ENCODE results near the gene PPP1R18. TPM values are rescaled to one million over a fixed set of nuclear protein-coding genes. Genes with fewer than 3 reads are reported as not detected.
A peak's percentile ranks its signal among the peaks of the same experiment; 100 is the strongest.

Gene PPP1R18
- polyA plus RNA-seq, 1 experiment = 121 TPM

GRCh38 chr6:30688569-30688968, 2.1 kb upstream of the PPP1R18 start:
- peaks cover 3% of the 10 kb centered on the region for H3K36me3 ChIP-seq (ENCODE audit: control insufficient read depth, insufficient read depth, low read length)
- no peak overlapping the region for H3K4me3 ChIP-seq (ENCODE audit: low read depth, low read length)
- ChIA-PET POLR2A (no interaction called here), CTCF (interaction anchor here (0.8 to 3.6 kb wide), 5 partner anchors 10 to 132 kb away, joined by 3 to 22 read pairs (median 6); partner anchors contain the start of gene DHX16)
- DNase-seq (ENCODE audit: low read depth) = no peak
- TF ChIP-seq, protein P1, sequence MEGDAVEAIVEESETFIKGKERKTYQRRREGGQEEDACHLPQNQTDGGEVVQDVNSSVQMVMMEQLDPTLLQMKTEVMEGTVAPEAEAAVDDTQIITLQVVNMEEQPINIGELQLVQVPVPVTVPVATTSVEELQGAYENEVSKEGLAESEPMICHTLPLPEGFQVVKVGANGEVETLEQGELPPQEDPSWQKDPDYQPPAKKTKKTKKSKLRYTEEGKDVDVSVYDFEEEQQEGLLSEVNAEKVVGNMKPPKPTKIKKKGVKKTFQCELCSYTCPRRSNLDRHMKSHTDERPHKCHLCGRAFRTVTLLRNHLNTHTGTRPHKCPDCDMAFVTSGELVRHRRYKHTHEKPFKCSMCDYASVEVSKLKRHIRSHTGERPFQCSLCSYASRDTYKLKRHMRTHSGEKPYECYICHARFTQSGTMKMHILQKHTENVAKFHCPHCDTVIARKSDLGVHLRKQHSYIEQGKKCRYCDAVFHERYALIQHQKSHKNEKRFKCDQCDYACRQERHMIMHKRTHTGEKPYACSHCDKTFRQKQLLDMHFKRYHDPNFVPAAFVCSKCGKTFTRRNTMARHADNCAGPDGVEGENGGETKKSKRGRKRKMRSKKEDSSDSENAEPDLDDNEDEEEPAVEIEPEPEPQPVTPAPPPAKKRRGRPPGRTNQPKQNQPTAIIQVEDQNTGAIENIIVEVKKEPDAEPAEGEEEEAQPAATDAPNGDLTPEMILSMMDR (IDR thresholded peaks at IDR 0.05; ENCODE audit: insufficient read depth, low read depth, low read length) = no peak
- no peaks in the 10 kb centered on the region for H3K27me3 ChIP-seq (ENCODE audit: control insufficient read depth, insufficient read depth, low read length)

DNA sequence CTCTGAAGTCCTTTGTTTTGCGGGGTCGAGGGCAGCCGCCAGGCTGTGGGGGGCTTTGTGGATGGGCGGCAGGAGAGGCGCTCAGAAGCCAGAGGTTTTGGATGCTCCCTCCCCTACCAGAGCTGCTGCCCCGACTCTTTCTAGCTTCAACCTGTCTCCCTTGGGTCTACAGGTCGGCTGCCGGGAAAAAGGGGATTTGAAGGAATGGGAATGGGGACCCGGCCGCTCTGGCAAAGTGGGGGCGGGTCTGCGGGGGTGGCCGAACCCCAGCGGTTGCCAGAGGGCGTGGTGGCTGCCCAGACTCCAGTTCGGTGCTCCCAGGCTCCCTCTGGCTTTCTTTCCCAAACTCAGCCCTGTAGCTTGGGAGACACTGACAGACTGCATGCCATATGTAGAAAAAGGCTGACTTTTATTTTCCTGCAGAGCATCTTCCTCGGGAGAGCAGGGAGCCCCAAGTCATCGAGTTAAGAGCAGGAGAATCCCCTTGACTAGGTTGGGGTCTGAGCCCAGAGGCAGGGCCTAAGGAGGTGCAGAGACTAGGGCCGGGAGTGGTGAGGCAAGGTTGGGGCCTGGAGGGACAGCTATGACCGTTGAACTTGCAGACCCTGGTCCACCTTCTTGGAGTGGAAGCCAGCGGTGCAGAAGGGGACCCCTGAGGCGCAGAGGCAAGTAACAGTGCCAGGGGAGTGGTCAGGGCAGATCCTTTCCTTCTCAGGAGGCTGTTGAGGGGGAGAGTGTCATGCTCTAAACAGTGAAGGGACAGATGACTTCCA, 1.4 kb upstream of the PPP1R18 start:
- DNase-seq (ENCODE audit: low read depth) = no peak
- POLR2A ChIA-PET = interaction anchor here (0.6 kb wide), 1 partner anchor 36 kb away, joined by 5 read pairs; no protein-coding TSS in a partner anchor

DNA sequence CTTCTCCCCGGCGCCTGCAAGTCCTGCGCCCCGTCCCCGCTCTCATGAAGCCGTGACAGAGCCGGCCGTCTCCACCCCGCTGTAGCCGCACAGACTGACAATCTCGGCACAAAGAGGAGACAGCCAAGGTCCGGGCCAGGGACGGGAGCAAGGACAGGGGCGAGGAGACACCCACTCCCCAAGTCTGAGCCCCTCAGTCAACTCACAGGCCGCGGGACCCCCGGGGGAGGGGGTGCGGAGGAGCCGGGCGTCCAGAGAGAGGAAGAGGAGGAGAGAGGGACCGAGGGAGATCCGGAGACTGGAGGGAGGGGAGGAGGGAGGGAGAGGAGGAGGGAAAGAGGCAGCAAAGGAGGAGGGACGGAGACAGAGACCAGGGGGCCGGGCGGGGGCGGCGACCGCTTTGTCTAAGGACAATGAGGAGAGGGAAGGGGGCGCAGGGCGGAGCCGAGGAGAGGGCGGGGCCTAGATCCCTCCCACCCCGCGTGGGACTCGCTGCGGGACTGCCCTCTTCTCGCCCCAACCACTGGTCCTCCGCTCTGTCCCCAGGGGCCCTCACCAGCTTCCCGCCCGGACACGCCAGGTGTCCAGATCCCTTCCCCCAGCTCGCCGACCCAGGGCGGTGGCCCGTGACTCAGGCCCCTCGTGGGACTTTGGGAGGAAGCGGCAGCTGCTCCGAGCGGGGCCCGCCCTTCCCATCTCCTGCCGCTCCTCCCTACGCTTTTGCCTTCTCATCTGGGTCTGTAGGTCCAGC, 638 bp upstream of the PPP1R18 start:
- POLR2A ChIA-PET = interaction anchor here (0.6 kb wide), 1 partner anchor 35 kb away, joined by 5 read pairs; no protein-coding TSS in a partner anchor
- TF ChIP-seq, protein P1 (IDR thresholded peaks at IDR 0.05; ENCODE audit: insufficient read depth, low read depth, low read length) = no peak

More for the DNA sequence above, 1.4 kb upstream of the PPP1R18 start:
- Histone ChIP-seq H3K36me3 (ENCODE audit: control insufficient read depth, insufficient read depth, low read length) (peaks cover 3% of the 10 kb centered on the region), H3K4me3 (ENCODE audit: low read depth, low read length) (peak overlapping the region; percentile 87), H3K27me3 (ENCODE audit: control insufficient read depth, insufficient read depth, low read length) (no peaks in the 10 kb centered on the region)
- TF ChIP-seq, protein P1 (IDR thresholded peaks at IDR 0.05; ENCODE audit: insufficient read depth, low read depth, low read length) = peak; percentile 42
- CTCF ChIA-PET = interaction anchor here (0.7 to 3.6 kb wide), 9 partner anchors 9 to 228 kb away, joined by 3 to 22 read pairs (median 3); partner anchors contain the start of gene DHX16

DNA sequence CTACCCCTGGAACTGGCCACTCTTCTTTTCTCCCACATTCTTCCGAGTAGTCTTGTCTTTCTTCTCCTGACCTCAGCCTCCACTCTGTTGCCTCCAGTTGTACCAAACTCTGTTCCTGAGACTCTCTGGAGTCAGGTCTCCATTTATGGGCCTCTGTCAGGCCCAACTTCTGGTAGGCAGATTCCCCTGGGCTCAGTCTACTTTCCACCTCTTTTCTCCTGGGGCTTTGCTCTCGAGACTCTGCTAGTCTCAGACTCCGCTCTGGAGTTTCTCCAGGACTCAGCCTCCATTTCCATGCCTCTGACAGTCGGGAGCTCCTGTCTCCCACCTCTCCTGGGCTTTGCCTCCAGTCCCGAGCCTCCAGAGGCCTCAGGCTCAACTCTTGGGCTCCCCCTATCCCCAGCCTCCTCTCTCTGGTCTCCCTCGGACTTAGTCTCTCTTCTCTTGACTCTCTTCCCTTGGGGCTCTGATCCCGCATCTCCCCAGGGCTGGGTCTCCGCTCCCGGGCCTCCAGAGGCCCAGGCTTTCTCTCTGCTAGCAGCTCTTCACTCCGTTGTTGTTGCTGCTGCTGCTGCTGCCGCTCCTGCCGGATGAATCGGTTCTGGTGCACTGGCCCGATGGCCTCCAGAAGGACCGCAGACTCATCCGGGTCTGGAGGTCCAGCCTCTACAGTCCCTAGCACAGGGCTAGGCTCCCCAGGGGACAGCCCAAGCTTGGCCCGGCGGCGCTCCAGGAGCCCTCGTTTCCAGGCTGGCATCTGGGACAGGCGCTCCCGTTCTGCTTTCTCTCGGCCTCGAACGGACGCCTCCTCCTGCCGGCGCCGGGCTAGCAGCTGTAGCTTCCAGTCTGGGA, 1.1 kb downstream of the PPP1R18 start:
- Histone ChIP-seq H3K27me3 (ENCODE audit: control insufficient read depth, insufficient read depth, low read length) (no peaks in the 10 kb centered on the region), H3K36me3 (ENCODE audit: control insufficient read depth, insufficient read depth, low read length) (peaks cover 3% of the 10 kb centered on the region), H3K4me3 (ENCODE audit: low read depth, low read length) (peak overlapping the region; percentile 87)
- CTCF ChIA-PET = interaction anchor here (1.0 to 17.2 kb wide), 6 partner anchors 10 to 144 kb away, joined by 3 to 387 read pairs (median 4); partner anchors contain the start of genes DHX16, MDC1 and TUBB
- POLR2A ChIA-PET = interaction anchor here (0.5 kb wide), 1 partner anchor 142 kb away, joined by 3 read pairs; no protein-coding TSS in a partner anchor
- TF ChIP-seq, protein P1 (IDR thresholded peaks at IDR 0.05; ENCODE audit: insufficient read depth, low read depth, low read length) = peak; percentile 48
- DNase-seq (ENCODE audit: low read depth) = no peak

More for the DNA sequence above, 638 bp upstream of the PPP1R18 start:
- H3K4me3 ChIP-seq (ENCODE audit: low read depth, low read length) = peak overlapping the region; percentile 87
- CTCF ChIA-PET = interaction anchor here (0.7 to 3.6 kb wide), 7 partner anchors 8 to 229 kb away, joined by 3 to 22 read pairs (median 3); no protein-coding TSS in a partner anchor
- no peaks in the 10 kb centered on the region for H3K27me3 ChIP-seq (ENCODE audit: control insufficient read depth, insufficient read depth, low read length)
- peaks cover 3% of the 10 kb centered on the region for H3K36me3 ChIP-seq (ENCODE audit: control insufficient read depth, insufficient read depth, low read length)
- DNase-seq (ENCODE audit: low read depth) = peak; percentile 88
